ENCODE results near the gene SLC45A1.

The SLC45A1 gene

GRCh38 chr1:8338526-8339202 is 20.8 kb downstream of the SLC45A1 start:
- no peak for FAIRE-seq

- FAIRE-seq = no peak
These were observed 21.3 kb downstream of the SLC45A1 start for GRCh38 chr1:8339203-8339600.

- no peak for FAIRE-seq
These were observed 22.5 kb downstream of the SLC45A1 start for GRCh38 chr1:8340448-8340847.

- FAIRE-seq = no peak
These were observed 24.4 kb downstream of the SLC45A1 start for GRCh38 chr1:8342325-8342724.

GRCh38 chr1:8343044-8343443 is 25.1 kb downstream of the SLC45A1 start:
- FAIRE-seq = no peak

GRCh38 chr1:8343464-8344001 is 25.6 kb downstream of the SLC45A1 start:
- no peak for FAIRE-seq

GRCh38 chr1:8344893-8345507 is 27.1 kb downstream of the SLC45A1 start:
- FAIRE-seq = no peak

GRCh38 chr1:8345621-8346415 is 27.9 kb downstream of the SLC45A1 start:
- no peak for FAIRE-seq

GRCh38 chr1:8347635-8348034 is 29.7 kb downstream of the SLC45A1 start:
- FAIRE-seq = no peak

GRCh38 chr1:8348047-8348776 is 30.3 kb downstream of the SLC45A1 start:
- FAIRE-seq = no peak

GRCh38 chr1:8348777-8349472 is 31.0 kb downstream of the SLC45A1 start:
- FAIRE-seq = no peak

- FAIRE-seq = no peak
These were observed 31.6 kb downstream of the SLC45A1 start for GRCh38 chr1:8349473-8349865.

- FAIRE-seq = no peak
These were observed 32.0 kb downstream of the SLC45A1 start for GRCh38 chr1:8349961-8350360.

- FAIRE-seq = no peak
These were observed 33.2 kb downstream of the SLC45A1 start for GRCh38 chr1:8350914-8351684.

GRCh38 chr1:8351693-8352470 is 34.0 kb downstream of the SLC45A1 start:
- FAIRE-seq = no peak

GRCh38 chr1:8352471-8352845 is 34.5 kb downstream of the SLC45A1 start:
- no peak for FAIRE-seq

- no peak for FAIRE-seq
These were observed 35.2 kb downstream of the SLC45A1 start for GRCh38 chr1:8352886-8353785.

GRCh38 chr1:8354038-8354437 is 36.1 kb downstream of the SLC45A1 start:
- no peak for FAIRE-seq

GRCh38 chr1:8355439-8356255 is 37.7 kb downstream of the SLC45A1 start:
- no peak for FAIRE-seq
